D721Med (cell line): Measurements from ENCODE around the gene TRIM62.

Experiments used
- DNase-seq: peaks from one replicate; pipeline ENCODE4 v3.0.0; 2011; ENCODE audit warnings: low spot score; ENCODE audit not compliant: insufficient read length
- FAIRE-seq: peaks from 2 replicates; lab custom pipeline; 2011; peaks lifted over from hg19 to GRCh38; lab: Jason Lieb, UNC
- CTCF ChIP-seq: IDR thresholded peaks from 2 replicates; pipeline ENCODE4 v1.5.1; 2012; ENCODE audit warnings: mild to moderate bottlenecking, control low read depth; ENCODE audit not compliant: insufficient read depth; ENCODE audit errors: missing control alignments

Gene TRIM62

GRCh38 chr1:33190701-33191100 lies 8.9 kb upstream of the TRIM62 start:
- FAIRE-seq (no peak), DNase-seq (no peak)
- TF ChIP-seq CTCF = no peak

GRCh38 chr1:33188572-33189275 lies 6.9 kb upstream of the TRIM62 start:
- TF ChIP-seq CTCF = no peak
- no peak for FAIRE-seq
- DNase-seq = no peak

GRCh38 chr1:33186936-33187335 lies 5.1 kb upstream of the TRIM62 start:
- no peak for TF ChIP-seq CTCF
- FAIRE-seq = no peak
- DNase-seq = no peak

GRCh38 chr1:33185541-33185940 lies 3.7 kb upstream of the TRIM62 start:
- DNase-seq (no peak), FAIRE-seq (no peak)
- no peak for TF ChIP-seq CTCF

- DNase-seq (no peak), FAIRE-seq (no peak)
- TF ChIP-seq CTCF = no peak
Observed at GRCh38 chr1:33183306-33183705, 1.5 kb upstream of the TRIM62 start.

GRCh38 chr1:33182896-33183295 lies 1.1 kb upstream of the TRIM62 start:
- FAIRE-seq (no peak), DNase-seq (no peak)
- no peak for TF ChIP-seq CTCF

GRCh38 chr1:33182401-33182841 lies 578 bp upstream of the TRIM62 start:
- FAIRE-seq (no peak), DNase-seq (no peak)
- no peak for TF ChIP-seq CTCF
